Measurements from ENCODE around the gene TTC33. TPM values are rescaled to one million over a fixed set of nuclear protein-coding genes. Genes with fewer than 3 reads are reported as not detected.

Gene TTC33
- total and polyA plus RNA-seq, 4 donors, result 5.3 to 30.5 (median 7.8) TPM

DNA sequence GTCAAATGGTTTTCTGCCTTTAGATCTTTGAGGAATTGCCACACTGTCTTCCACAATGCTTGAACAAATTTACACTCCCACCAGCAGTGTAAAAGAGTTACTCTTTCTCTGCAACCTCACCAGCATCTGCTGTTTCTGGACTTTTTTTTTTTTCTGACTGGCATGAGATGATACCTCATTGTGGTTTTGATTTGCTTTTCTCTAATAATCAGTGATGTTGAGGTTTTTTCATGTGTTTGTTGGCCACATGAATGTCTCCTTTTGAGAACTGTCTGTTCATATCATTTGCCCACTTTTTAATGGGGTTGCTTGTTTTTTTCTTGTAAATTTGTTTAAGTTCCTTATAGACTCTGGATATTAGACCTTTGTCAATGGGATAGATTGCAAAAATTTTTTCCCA is 205.3 kb downstream of the TTC33 start:
- H3K27me3 ChIP-seq (ENCODE audit: control insufficient read depth in 3 of 3, insufficient read depth in 3 of 3, low read length in 2 of 3), result no peaks in the 10 kb centered on the region
- ATAC-seq (ENCODE audit: insufficient read depth, low FRiP score) (no peak), DNase-seq (no peak)
- H3K4me3 ChIP-seq, result no peak overlapping the region
- peaks cover 0 to 6% (median 2%) of the 10 kb centered on the region in 5 donors for H3K4me1 ChIP-seq (ENCODE audit: control insufficient read depth in 5 of 5, insufficient read depth in 5 of 5, low read length in 5 of 5)
- H3K27ac ChIP-seq (ENCODE audit: low read depth in 1 of 2, low read length in 1 of 2), result no peak overlapping the region
- H3K9me3 ChIP-seq (ENCODE audit: control insufficient read depth in 4 of 4, insufficient read depth in 3 of 4, low read length in 3 of 4), result no peaks in the 10 kb centered on the region
- TF ChIP-seq, protein P1, sequence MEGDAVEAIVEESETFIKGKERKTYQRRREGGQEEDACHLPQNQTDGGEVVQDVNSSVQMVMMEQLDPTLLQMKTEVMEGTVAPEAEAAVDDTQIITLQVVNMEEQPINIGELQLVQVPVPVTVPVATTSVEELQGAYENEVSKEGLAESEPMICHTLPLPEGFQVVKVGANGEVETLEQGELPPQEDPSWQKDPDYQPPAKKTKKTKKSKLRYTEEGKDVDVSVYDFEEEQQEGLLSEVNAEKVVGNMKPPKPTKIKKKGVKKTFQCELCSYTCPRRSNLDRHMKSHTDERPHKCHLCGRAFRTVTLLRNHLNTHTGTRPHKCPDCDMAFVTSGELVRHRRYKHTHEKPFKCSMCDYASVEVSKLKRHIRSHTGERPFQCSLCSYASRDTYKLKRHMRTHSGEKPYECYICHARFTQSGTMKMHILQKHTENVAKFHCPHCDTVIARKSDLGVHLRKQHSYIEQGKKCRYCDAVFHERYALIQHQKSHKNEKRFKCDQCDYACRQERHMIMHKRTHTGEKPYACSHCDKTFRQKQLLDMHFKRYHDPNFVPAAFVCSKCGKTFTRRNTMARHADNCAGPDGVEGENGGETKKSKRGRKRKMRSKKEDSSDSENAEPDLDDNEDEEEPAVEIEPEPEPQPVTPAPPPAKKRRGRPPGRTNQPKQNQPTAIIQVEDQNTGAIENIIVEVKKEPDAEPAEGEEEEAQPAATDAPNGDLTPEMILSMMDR (IDR thresholded peaks at IDR 0.05; ENCODE audit: control extremely low read depth, extremely low read depth), result no peak
- H3K36me3 ChIP-seq (ENCODE audit: control insufficient read depth in 4 of 4, insufficient read depth in 4 of 4, low read length in 4 of 4), result no peaks in the 10 kb centered on the region
- H3K9ac ChIP-seq (ENCODE audit: insufficient read depth in 1 of 2, low read length in 2 of 2), result no peak overlapping the region

DNA sequence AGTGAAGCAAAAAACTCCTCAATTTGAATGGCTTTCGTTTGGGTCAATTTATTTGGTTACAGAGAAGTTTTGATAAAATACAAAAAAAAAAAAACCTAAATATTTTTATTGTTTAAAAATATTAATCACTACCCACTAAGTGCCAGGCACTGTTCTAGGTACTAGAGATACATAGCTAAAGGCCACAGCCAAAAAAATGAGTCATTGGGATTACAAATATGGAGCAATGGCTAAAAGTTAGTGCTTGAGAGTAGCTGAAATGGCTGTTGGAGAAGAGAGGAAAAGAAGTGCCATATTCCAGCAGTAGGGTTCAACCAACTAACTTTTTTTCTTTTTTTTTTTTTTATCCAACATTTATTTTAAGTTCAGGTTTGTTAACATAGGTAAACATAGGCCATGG is 206.1 kb downstream of the TTC33 start:
- Histone ChIP-seq H3K4me3 (no peak overlapping the region), H3K27me3 (ENCODE audit: control insufficient read depth in 3 of 3, insufficient read depth in 3 of 3, low read length in 2 of 3) (no peaks in the 10 kb centered on the region), H3K27ac (ENCODE audit: low read depth in 1 of 2, low read length in 1 of 2) (no peak overlapping the region), H3K36me3 (ENCODE audit: control insufficient read depth in 4 of 4, insufficient read depth in 4 of 4, low read length in 4 of 4) (no peaks in the 10 kb centered on the region), H3K4me1 (ENCODE audit: control insufficient read depth in 5 of 5, insufficient read depth in 5 of 5, low read length in 5 of 5) (peaks cover 0 to 6% (median 2%) of the 10 kb centered on the region in 5 donors), H3K9me3 (ENCODE audit: control insufficient read depth in 4 of 4, insufficient read depth in 3 of 4, low read length in 3 of 4) (no peaks in the 10 kb centered on the region), H3K9ac (ENCODE audit: insufficient read depth in 1 of 2, low read length in 2 of 2) (no peak overlapping the region)
- DNase-seq (no peak), ATAC-seq (ENCODE audit: insufficient read depth, low FRiP score) (no peak)
- WGBS, 2 donors, result 0 to 49% methylated on average over 1 of the region's 1 CpG
- TF ChIP-seq, protein P1 (IDR thresholded peaks at IDR 0.05; ENCODE audit: control extremely low read depth, extremely low read depth), result no peak

DNA sequence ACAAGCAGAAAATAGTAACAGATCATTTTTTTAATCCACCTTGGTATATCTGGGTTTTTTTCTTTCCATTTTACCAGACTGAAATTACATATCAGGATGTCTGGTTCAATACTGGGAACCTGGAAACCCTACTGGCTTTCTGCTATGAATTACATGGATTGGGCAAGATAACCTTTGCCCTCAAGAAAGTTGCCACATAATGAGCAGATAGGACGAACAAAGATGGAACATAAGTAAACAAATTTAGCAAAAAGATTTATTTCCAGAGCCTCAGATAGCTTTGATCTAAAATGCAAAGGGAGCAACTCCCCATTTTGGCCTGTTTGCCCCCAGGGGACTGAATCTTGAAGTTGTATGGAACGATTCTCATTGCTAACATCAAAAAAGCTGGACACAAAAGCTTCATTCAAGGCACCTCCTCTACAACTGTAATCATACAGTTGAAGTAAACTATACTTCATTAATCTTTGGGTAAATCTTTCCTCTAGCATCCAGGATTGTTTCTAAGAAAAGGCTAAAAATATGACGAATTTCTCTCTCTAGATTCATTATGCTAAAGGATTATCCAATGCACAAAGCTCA is 207.7 kb downstream of the TTC33 start:
- WGBS, 2 donors, result 36 to 53% methylated on average over 3 of the region's 3 CpGs
- TF ChIP-seq, protein P1 (IDR thresholded peaks at IDR 0.05; ENCODE audit: control extremely low read depth, extremely low read depth), result no peak
- Histone ChIP-seq H3K9ac (ENCODE audit: insufficient read depth in 1 of 2, low read length in 2 of 2) (no peak overlapping the region), H3K9me3 (ENCODE audit: control insufficient read depth in 4 of 4, insufficient read depth in 3 of 4, low read length in 3 of 4) (no peaks in the 10 kb centered on the region), H3K27me3 (ENCODE audit: control insufficient read depth in 3 of 3, insufficient read depth in 3 of 3, low read length in 2 of 3) (no peaks in the 10 kb centered on the region), H3K4me1 (ENCODE audit: control insufficient read depth in 5 of 5, insufficient read depth in 5 of 5, low read length in 5 of 5) (peaks cover 0 to 6% (median 2%) of the 10 kb centered on the region in 5 donors), H3K27ac (ENCODE audit: low read depth in 1 of 2, low read length in 1 of 2) (no peak overlapping the region), H3K36me3 (ENCODE audit: control insufficient read depth in 4 of 4, insufficient read depth in 4 of 4, low read length in 4 of 4) (no peaks in the 10 kb centered on the region), H3K4me3 (no peak overlapping the region)
- ATAC-seq (ENCODE audit: insufficient read depth, low FRiP score) (no peak), DNase-seq (no peak)

DNA sequence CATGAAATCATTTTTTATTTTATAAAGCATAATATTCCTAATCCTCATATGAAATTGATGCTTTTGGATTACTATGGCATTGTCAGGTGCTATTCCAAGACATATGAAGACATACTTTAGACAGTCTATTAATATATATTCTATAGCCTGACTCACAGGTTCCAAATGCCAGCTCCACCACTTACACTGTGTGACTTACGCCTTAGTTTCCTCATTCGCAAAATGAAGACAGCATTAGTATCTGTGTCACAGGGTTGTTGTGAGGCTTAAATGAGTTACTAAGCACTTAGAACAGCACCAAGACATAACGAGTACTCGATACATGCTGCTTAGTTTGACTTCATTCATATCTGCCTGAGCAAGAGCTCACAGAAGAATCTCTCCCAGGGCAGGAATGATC is 208.2 kb downstream of the TTC33 start:
- Histone ChIP-seq H3K27me3 (ENCODE audit: control insufficient read depth in 3 of 3, insufficient read depth in 3 of 3, low read length in 2 of 3) (no peaks in the 10 kb centered on the region), H3K9ac (ENCODE audit: insufficient read depth in 1 of 2, low read length in 2 of 2) (no peak overlapping the region), H3K27ac (ENCODE audit: low read depth in 1 of 2, low read length in 1 of 2) (no peak overlapping the region), H3K4me3 (no peak overlapping the region), H3K36me3 (ENCODE audit: control insufficient read depth in 4 of 4, insufficient read depth in 4 of 4, low read length in 4 of 4) (no peaks in the 10 kb centered on the region), H3K9me3 (ENCODE audit: control insufficient read depth in 4 of 4, insufficient read depth in 3 of 4, low read length in 3 of 4) (no peaks in the 10 kb centered on the region), H3K4me1 (ENCODE audit: control insufficient read depth in 5 of 5, insufficient read depth in 5 of 5, low read length in 5 of 5) (peaks cover 0 to 6% (median 2%) of the 10 kb centered on the region in 5 donors)
- no peak for ATAC-seq (ENCODE audit: insufficient read depth, low FRiP score)
- TF ChIP-seq, protein P1 (IDR thresholded peaks at IDR 0.05; ENCODE audit: control extremely low read depth, extremely low read depth), result no peak
- 89 to 96% methylated on average over 4 of the region's 4 CpGs for WGBS, 2 donors
- DNase-seq, result no peak
